Heart left ventricle (tissue), 16 donors: Measurements from ENCODE around the gene RHOV. TPM values are rescaled to one million over a fixed set of nuclear protein-coding genes. Genes with fewer than 3 reads are reported as not detected.
A peak's percentile ranks its signal among the peaks of the same experiment; 100 is the strongest.
"Not testable (repeated sequence)": the region's sequence is repeated elsewhere in the genome, so short reads cannot be mapped to it uniquely, and the experiment has no call there.

ENCODE experiments used
- ATAC-seq, 4 donors: fragments of 200-7000 bp; cut with Tn5 transposase; one replicate each; pipeline ENCODE4 v1.9.1; 2020 to 2022; ENCODE audit warnings: moderate library complexity in 4 of 4, mild to moderate bottlenecking in 3 of 4, moderate number of reproducible peaks in 1 of 4
- DNase-seq, 5 donors: peaks; one replicate each; pipeline ENCODE4 v3.0.0-alpha.2; 2020
- H3K27ac ChIP-seq, 12 donors: fragments of 200-600 bp; sonication (generic) in 4 of 12; one replicate each; pipeline versions ENCODE4 v1.5.0 to v1.8.0; 2016 to 2022; ENCODE audit warnings: mild to moderate bottlenecking in 2 of 12
- H3K27me3 ChIP-seq, 9 donors: fragments of 200-600 bp; sonication (generic) in 2 of 9; one replicate each; pipeline versions ENCODE4 v1.5.1 to v1.8.0; 2016 to 2022; ENCODE audit warnings: mild to moderate bottlenecking in 3 of 9
- H3K36me3 ChIP-seq, 9 donors: fragments of 200-600 bp; sonication (generic) in 2 of 9; one replicate each; pipeline versions ENCODE4 v1.5.0 to v1.8.0; 2018 to 2022; ENCODE audit warnings: mild to moderate bottlenecking in 2 of 9
- H3K4me1 ChIP-seq, 12 donors: fragments of 200-600 bp; sonication (generic) in 4 of 12; one replicate each; pipeline versions ENCODE4 v1.5.0 to v1.8.0; 2016 to 2022; ENCODE audit warnings: mild to moderate bottlenecking in 3 of 12
- H3K4me3 ChIP-seq, 12 donors: fragments of 200-600 bp; sonication (generic) in 4 of 12; one replicate each; pipeline versions ENCODE4 v1.5.0 to v1.8.0; 2017 to 2022; ENCODE audit warnings: mild to moderate bottlenecking in 9 of 12, moderate library complexity in 4 of 12
- H3K9me3 ChIP-seq, 12 donors: fragments of 200-600 bp; sonication (generic) in 4 of 12; one replicate each; pipeline versions ENCODE4 v1.5.0 to v1.8.0; 2016 to 2022; ENCODE audit warnings: mild to moderate bottlenecking in 1 of 12
- POLR2A ChIP-seq, 2 donors: fragments of 450-650 bp; IDR thresholded peaks; one replicate each; pipeline ENCODE4 v1.6.1; 2017; ENCODE audit warnings: antibody characterized with exemption in 2 of 2, mild to moderate bottlenecking in 2 of 2, moderate library complexity in 2 of 2
- whole genome bisulfite sequencing, 4 donors: extraction: QIAGEN DNeasy Blood & Tissue Kit in 2 of 4; methylation state at CpG; one replicate each; pipeline versions ENCODE4 v1.1.5 to v1.1.7; 2013 to 2018; 5-methylcytosine and 5-hydroxymethylcytosine counted together
- intact Hi-C, 10 donors: fragments of 100-400 bp; cut with DNase I; formaldehyde crosslinking; loops; one replicate each; pipeline versions ENCODE4 v1.11.1 to v1.14.2; 2022
- polyA plus RNA-seq, 2 donors: library from polyadenylated mRNA; stranded (reverse); fragments of 200-250 nt; gene quantifications; one replicate each; pipeline ENCODE4 v1.2.3, GENCODE V29; 2013
- total RNA-seq, 9 donors: library from RNA; depleted of rRNA in 2 of 9; stranded (reverse); fragments of >200 nt in 2 of 9; fragmentation: NEBNext Ultra II Directional in 3 of 9; extraction: Animal tissue kit (Norgen Biotek cat#: 25700) in 3 of 9; gene quantifications; one replicate each; pipeline versions ENCODE4 v1.1.0 to v1.2.4, GENCODE V29; 2016 to 2023
- TF ChIP-seq, protein P1 (sequence below), 12 donors: fragments of 200-600 bp; sonication (generic) in 4 of 12; IDR thresholded peaks; one replicate each; pipeline versions ENCODE4 v1.5.0 to v1.8.0; 2018 to 2022; ENCODE audit warnings: antibody characterized with exemption in 12 of 12, mild to moderate bottlenecking in 5 of 12
- donor health status: ischemic (EF 13 %, LVEDD 7.1; RV severe dilation, severe dysfunction).
- donor health status: healthy with polysubstance abuse.
- donor health status: DM: no; HTN: yes; CAD: no.
- donor health status: DM: no; HTN: no; CAD: no.
- donor health status: ischemic (EF 25% LVEDD 6.9; RV normal size, moderate dysfunction).
- donor health status: ischemic (EF 25% LVEDD 5.7; RV mildly dilated, moderate dysfunction).
- donor health status: healthy.
- donor health status: DM: yes; HTN: yes; CAD: no.
- donor health status: ischemic (EF 35%, LVEDD 5.7; RV mildly dilated, moderate dysfunction).
- donor health status: nonischemic (EF 11% LVEDD 7.7; RV severe dilation, severe dysfunction).
- donor health status: DM: yes; HTN: yes; CAD: no.
- donor health status: PGD.
- donor health status: ischemic (EF 29% LVEDD 5.4; RV normal size, mild dysfunction).
- donor health status: nonischemic (EF 23%, LVEDD 6.1; RV moderate dilation, normal function).

The RHOV gene
- total and polyA plus RNA-seq, 11 donors = not detected

- Histone ChIP-seq H3K36me3 (no peaks in the 10 kb centered on the region), H3K4me1 (no peaks in the 10 kb centered on the region), H3K27ac (no peak overlapping the region), H3K27me3 (peaks cover 0 to 19% (median 0%) of the 10 kb centered on the region in 9 donors), H3K9me3 (no peaks in the 10 kb centered on the region), H3K4me3 (no peak overlapping the region)
- ATAC-seq (no peak), DNase-seq (no peak)
- TF ChIP-seq POLR2A (IDR thresholded peaks at IDR 0.05) = no peak
- TF ChIP-seq, protein P1, sequence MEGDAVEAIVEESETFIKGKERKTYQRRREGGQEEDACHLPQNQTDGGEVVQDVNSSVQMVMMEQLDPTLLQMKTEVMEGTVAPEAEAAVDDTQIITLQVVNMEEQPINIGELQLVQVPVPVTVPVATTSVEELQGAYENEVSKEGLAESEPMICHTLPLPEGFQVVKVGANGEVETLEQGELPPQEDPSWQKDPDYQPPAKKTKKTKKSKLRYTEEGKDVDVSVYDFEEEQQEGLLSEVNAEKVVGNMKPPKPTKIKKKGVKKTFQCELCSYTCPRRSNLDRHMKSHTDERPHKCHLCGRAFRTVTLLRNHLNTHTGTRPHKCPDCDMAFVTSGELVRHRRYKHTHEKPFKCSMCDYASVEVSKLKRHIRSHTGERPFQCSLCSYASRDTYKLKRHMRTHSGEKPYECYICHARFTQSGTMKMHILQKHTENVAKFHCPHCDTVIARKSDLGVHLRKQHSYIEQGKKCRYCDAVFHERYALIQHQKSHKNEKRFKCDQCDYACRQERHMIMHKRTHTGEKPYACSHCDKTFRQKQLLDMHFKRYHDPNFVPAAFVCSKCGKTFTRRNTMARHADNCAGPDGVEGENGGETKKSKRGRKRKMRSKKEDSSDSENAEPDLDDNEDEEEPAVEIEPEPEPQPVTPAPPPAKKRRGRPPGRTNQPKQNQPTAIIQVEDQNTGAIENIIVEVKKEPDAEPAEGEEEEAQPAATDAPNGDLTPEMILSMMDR (IDR thresholded peaks at IDR 0.05) = no peak
- intact Hi-C loops = no loop called here
- WGBS, 4 donors = 25 to 54% (median 46%) methylated on average over 4 of the region's 4 CpGs
These were observed 10.3 kb downstream of the RHOV start for GRCh38 chr15:40863660-40864270.

DNA sequence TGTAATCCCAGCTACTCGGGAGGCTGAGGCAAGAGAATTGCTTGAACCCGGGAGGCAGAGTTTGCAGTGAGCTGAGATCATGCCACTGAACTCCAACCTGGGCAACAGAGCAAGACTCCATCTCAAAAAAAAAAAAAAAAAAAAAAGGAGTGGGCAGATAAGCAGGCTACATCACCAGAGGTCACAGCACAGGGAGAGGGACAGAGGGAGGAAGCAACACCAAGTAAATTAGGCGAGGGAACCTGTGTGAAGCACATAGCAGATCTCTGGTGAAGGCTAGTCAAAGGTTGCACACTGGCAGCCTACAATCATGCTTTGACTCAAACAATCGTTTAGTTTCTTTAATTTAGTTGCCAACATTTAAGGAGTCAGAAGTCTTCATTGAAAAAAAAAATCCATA, 12.9 kb downstream of the RHOV start:
- H3K36me3 ChIP-seq, DNase-seq, H3K4me3 ChIP-seq, ATAC-seq, H3K27ac ChIP-seq, intact Hi-C loops, H3K9me3 ChIP-seq: not testable (repeated sequence)
- Histone ChIP-seq H3K4me1 (peaks cover 0 to 11% (median 0%) of the 10 kb centered on the region in 12 donors), H3K27me3 (peaks cover 0 to 23% (median 0%) of the 10 kb centered on the region in 9 donors)
- 72 to 83% (median 76%) methylated on average over 4 of the region's 4 CpGs for WGBS, 4 donors

DNA sequence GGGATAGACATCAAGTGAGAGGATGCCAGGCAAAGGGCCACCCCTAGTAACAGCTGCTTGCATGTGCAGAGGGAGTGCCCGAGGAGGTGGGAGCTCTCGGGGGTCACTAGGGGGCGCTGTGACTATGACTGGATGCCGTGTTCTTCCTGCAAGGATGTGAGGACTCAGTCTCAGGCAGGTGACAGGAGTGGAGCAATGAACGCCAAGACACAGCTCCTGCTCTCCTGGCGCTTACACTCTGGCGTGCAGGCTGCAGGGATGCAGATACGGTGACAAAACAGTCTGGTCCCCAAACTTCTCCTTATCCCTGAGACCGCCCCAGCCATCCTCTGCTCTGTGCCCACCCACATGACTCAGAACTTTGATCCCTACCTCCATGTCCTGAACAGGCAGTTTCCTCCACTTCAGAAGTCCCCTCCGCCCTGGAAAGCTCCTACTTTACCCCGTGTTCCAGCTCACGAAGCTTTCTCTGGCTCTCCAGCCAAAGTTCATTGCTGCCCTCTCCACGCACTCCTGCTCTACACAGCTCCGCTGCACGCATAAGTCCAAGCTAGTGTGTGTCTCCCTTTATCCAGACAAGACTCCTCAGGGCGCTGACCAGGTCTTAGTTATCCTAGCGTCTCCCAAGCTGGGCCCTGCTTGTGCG, 14.7 kb downstream of the RHOV start:
- whole genome bisulfite sequencing, 4 donors = 43 to 48% (median 46%) methylated on average over 17 to 18 of the region's 18 CpGs
- Histone ChIP-seq H3K4me1 (peaks cover 0 to 11% (median 0%) of the 10 kb centered on the region in 12 donors), H3K4me3 (no peak overlapping the region), H3K9me3 (no peaks in the 10 kb centered on the region), H3K36me3 (no peaks in the 10 kb centered on the region), H3K27me3 (peaks cover 0 to 20% (median 0%) of the 10 kb centered on the region in 9 donors), H3K27ac (no peak overlapping the region)
- intact Hi-C loops = loop anchor here in 9 of 10 donors (2.0 to 10.0 kb wide), 8 partner anchors 33 to 328 kb away; partner anchors contain the start of gene VPS18 (in 4 of the 9)
- DNase-seq = peak; percentile 54 to 78 (median 59)
- TF ChIP-seq, protein P1 (IDR thresholded peaks at IDR 0.05) = peak; percentile 44 to 74 (median 68)
- no peak for TF ChIP-seq POLR2A (IDR thresholded peaks at IDR 0.05)
- peak in 3 of 4 donors; percentile 48 to 66 (median 61) for ATAC-seq

DNA sequence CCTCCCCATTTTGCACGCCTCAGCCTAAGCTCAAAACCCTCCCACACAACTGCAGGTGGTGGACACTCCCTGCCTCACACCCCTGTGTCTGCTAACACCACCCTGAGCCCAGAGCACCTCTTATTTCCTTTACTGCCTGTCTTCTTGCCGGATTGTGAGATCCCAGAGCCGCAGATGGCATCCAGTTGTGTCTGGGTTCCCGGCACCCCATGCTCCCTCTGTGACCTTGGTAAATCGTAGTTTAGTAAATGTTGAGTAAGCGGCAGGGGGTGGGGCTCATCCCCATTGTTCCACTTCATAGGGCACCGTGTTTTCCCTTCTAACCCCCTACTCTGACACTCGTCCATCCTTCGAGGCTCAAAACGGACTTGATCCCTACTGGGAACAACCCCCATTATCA, 15.3 kb downstream of the RHOV start:
- H3K9me3 ChIP-seq = no peaks in the 10 kb centered on the region
- ATAC-seq (no peak), DNase-seq (no peak)
- peaks cover 0 to 20% (median 0%) of the 10 kb centered on the region in 9 donors for H3K27me3 ChIP-seq
- TF ChIP-seq, protein P1 (IDR thresholded peaks at IDR 0.05) = no peak
- TF ChIP-seq POLR2A (IDR thresholded peaks at IDR 0.05) = no peak
- H3K4me3 ChIP-seq = no peak overlapping the region
- 68 to 73% (median 70%) methylated on average over 10 of the region's 10 CpGs for whole genome bisulfite sequencing, 4 donors
- H3K36me3 ChIP-seq = no peaks in the 10 kb centered on the region
- no peak overlapping the region for H3K27ac ChIP-seq
- H3K4me1 ChIP-seq = peaks cover 0 to 11% (median 0%) of the 10 kb centered on the region in 12 donors
- intact Hi-C loops = loop anchor here in 9 of 10 donors (2.0 to 10.0 kb wide), 8 partner anchors 34 to 329 kb away; partner anchors contain the start of gene VPS18 (in 4 of the 9)
